H1 (cell line): Measurements from ENCODE around the gene SIPA1L3. TPM values are rescaled to one million over a fixed set of nuclear protein-coding genes. Genes with fewer than 3 reads are reported as not detected.

Source experiments
- polyA plus RNA-seq, 7 experiments: library from polyadenylated mRNA; depleted of rRNA in 3 of 7; stranded (reverse) in 5 of 7; unstranded in 2 of 7; fragments of >200 nt in 5 of 7; fragments of 200-250 nt in 2 of 7; gene quantifications; 1 replicate in 5 of 7; 2 replicates in 1 of 7; 4 replicates in 1 of 7; pipeline versions ENCODE4 v1.2.1 to v1.2.3, GENCODE V29; 2011 to 2013; ENCODE audit warnings: missing spikeins in 2 of 7, mixed read lengths in 2 of 7
- total RNA-seq: library from RNA; stranded (reverse); fragmentation: NEBNext Ultra II Directional; extraction: Animal tissue kit (Norgen Biotek cat#: 25700); gene quantifications from 2 replicates; pipeline ENCODE4 v1.2.1, GENCODE V29; 2021
- TF ChIP-seq, protein P1 (sequence below): IDR thresholded peaks from 2 replicates; pipeline ENCODE4 v1.6.1; 2011; ENCODE audit warnings: low read depth, mild to moderate bottlenecking, low read length; ENCODE audit not compliant: insufficient read depth

The SIPA1L3 gene
- total and polyA plus RNA-seq, 2 of the 8 experiments (the other 6 are each of a cell fraction or from before 2014, with no cell fraction given): 15.0 to 54.9 TPM

GRCh38 chr19:38076337-38076736 lies 169.3 kb downstream of the SIPA1L3 start (continued):
- TF ChIP-seq, protein P1, sequence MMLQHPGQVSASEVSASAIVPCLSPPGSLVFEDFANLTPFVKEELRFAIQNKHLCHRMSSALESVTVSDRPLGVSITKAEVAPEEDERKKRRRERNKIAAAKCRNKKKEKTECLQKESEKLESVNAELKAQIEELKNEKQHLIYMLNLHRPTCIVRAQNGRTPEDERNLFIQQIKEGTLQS: no peak
